RWPE1 (cell line): ENCODE results near the gene GPC3.

ENCODE experiments used
- CTCF ChIA-PET: fragments of 350-600 bp; sonication (Branson Sonifier 250); formaldehyde crosslinking; extraction: SDS; loops from one replicate; lab custom pipeline; 2021; lab: Yijun Ruan, JAX
- POLR2A ChIA-PET: fragments of 400-600 bp; formaldehyde crosslinking; extraction: SDS; loops from one replicate; lab custom pipeline; 2020; ENCODE audit warnings: antibody characterized with exemption; ENCODE audit not compliant: low non-redundant PET; lab: Yijun Ruan, JAX
- DNase-seq: peaks from one replicate; pipeline ENCODE4 v3.0.0; 2012; ENCODE audit warnings: low spot score
- H3K27ac ChIP-seq: fragments of 450-650 bp; 2 replicates; pipeline ENCODE4 v1.5.1; 2017
- CTCF ChIP-seq: fragments of 450-650 bp; conservative IDR thresholded peaks from 2 replicates; pipeline ENCODE4 v1.5.1; 2017; ENCODE audit warnings: low read depth, mild to moderate bottlenecking

GPC3 gene

DNA sequence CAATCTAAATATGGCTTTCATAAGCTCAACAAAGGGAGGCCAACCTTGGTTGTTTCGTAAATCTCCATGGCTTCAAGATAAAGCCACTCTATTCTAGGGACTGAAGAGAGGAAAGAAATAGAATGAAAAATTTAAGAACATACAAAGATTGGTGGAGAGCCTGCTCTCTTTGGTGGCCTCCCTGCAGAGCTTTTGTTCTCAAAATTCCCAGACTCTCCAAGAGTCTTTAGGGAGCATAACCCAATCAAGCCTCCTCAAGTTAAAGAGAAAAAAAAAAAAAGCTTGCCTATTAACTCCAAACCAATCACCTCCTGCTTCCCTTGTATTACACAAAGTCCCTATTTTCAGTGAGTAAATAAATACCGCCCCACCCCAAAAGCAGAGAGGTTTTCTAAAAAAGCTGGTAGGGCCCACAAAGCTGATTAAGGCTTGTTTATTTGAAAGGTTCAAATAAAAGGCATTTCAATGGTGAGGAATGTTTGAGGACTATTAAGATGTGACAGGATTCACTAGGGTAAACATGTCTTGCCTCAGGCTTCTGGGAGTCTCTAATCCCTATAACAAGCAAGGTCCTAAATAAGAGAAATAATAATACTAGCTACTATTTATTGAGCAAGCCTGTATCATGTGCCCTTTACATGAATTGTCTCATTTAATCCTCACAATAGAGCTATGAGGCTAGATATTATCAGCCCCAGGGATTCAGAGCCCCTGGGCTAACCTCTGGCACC lies 71.6 kb downstream of the GPC3 start:
- POLR2A ChIA-PET = no interaction called here
- no peak for TF ChIP-seq CTCF
- CTCF ChIA-PET = interaction anchor here (0.6 kb wide), 1 partner anchor 490 kb away, joined by 3 read pairs; no protein-coding TSS in a partner anchor
- H3K27ac ChIP-seq = no peak overlapping the region
- no peak for DNase-seq

GRCh38 chrX:133913009-133913408 lies 72.4 kb downstream of the GPC3 start:
- TF ChIP-seq CTCF = no peak
- ChIA-PET CTCF (interaction anchor here (0.6 kb wide), 1 partner anchor 163 kb away, joined by 3 read pairs; no protein-coding TSS in a partner anchor), POLR2A (no interaction called here)
- DNase-seq = no peak
- no peak overlapping the region for H3K27ac ChIP-seq

DNA sequence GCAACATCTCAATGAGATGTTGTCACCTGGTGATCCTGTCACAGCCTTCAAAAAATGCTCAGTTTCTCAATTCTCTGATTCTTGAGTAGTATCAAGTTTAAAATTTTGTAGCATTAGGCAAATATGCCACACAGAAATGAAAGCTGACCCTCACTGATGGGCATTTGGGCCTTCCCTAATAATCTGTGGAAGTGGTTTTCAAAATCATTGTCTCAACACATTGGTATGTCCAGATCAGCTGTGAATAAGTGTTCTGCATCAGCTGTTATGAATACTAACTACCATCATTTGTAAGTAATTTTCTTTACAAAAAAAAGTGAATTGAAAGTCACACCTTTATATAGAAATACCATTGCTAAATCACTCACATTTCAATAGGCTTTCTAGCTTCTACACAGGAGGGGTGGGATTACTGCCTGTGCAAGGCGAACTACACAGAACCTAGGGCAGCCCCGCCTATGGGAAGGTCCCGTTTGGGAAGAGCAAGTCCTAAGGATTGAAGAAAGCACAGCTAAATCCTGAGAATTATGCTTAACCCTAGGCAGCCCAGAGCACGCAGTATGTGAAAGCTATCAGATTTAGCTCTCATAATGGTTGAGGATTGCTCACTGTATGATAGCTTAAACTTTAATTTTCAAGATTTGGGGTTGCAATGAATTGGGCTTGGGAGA lies 73.4 kb downstream of the GPC3 start:
- ChIA-PET POLR2A (no interaction called here), CTCF (interaction anchor here (0.6 kb wide), 1 partner anchor 1449 kb away, joined by 3 read pairs; no protein-coding TSS in a partner anchor)
- no peak for TF ChIP-seq CTCF
- H3K27ac ChIP-seq = no peak overlapping the region
- no peak for DNase-seq

DNA sequence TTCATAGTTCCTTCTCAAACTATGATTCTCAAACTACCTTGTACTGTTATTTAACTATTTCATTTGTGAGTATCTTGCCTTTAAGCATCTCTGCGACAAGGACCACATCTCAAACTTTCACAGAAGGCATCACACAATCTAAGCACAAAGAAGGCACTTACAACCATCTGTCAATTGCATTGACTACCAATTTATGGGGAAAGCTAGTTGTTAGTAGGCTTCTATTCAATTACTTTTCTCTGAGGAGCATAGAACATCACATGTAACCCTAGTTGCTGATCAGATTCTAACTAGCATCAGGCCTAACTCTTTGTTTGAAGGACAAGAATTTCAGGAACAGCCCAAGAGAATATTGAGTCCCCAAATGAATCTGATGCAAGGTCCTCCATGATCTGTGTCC lies 74.9 kb downstream of the GPC3 start:
- DNase-seq = no peak
- ChIA-PET CTCF (no interaction called here), POLR2A (no interaction called here)
- TF ChIP-seq CTCF = no peak
- no peak overlapping the region for H3K27ac ChIP-seq

DNA sequence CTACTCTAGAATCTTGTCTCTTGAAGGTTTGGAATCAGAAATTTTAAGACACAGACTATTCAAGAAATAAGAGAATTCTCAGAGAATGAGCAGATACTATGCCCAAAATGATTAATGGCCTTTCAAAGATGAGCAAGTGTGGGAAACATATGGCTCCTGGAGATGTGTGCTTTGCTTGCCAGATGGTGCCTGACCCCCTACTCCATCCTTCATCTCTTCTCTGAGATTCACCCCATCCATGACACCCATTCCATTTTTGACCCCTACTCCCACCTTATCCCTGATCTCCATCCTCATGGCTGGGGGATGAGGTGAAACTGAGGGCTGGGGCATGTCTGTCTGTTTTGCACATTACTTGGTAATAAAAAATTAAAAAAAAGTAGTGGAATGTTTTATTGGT lies 75.5 kb downstream of the GPC3 start:
- no peak for TF ChIP-seq CTCF
- CTCF ChIA-PET = no interaction called here
- H3K27ac ChIP-seq = no peak overlapping the region
- no peak for DNase-seq
- POLR2A ChIA-PET = no interaction called here

- ChIA-PET POLR2A (no interaction called here), CTCF (no interaction called here)
- no peak for DNase-seq
- H3K27ac ChIP-seq = no peak overlapping the region
- TF ChIP-seq CTCF = no peak
These were observed 77.0 kb downstream of the GPC3 start for GRCh38 chrX:133908223-133908955.
